PC-3 (cell line): Measurements from ENCODE around the gene FERMT3. TPM values are rescaled to one million over a fixed set of nuclear protein-coding genes. Genes with fewer than 3 reads are reported as not detected.

Experiments
- ATAC-seq: fragments of 200-7000 bp; cut with Tn5 transposase; 2 replicates; pipeline ENCODE4 v1.9.1; 2020; ENCODE audit warnings: mild to moderate bottlenecking, moderate library complexity
- BruUV-seq: library from RNA; stranded (reverse); fragments of 400-500 nt; replicated peaks from 2 replicates; lab custom pipeline; 2021; lab: Mats Ljungman, UMichigan
- CTCF ChIA-PET: fragments of 300-600 bp; sonication (Branson Sonifier 250); formaldehyde crosslinking; loops from one replicate; lab custom pipeline; 2022; ENCODE audit warnings: antibody characterized with exemption; lab: Charles Lee
- POLR2A ChIA-PET: fragments of 300-600 bp; sonication (Branson Sonifier 250); formaldehyde crosslinking; loops from one replicate; lab custom pipeline; 2022; ENCODE audit warnings: antibody characterized with exemption; ENCODE audit not compliant: unreplicated experiment; lab: Charles Lee
- DNase-seq: peaks from one replicate; pipeline ENCODE4 v3.0.0-alpha.2; 2015
- H2AFZ ChIP-seq: fragments of 300-600 bp; sonication (generic); 2 replicates; pipeline ENCODE4 v1.6.0; 2016; ENCODE audit warnings: antibody characterized with exemption, low read length
- H3F3A ChIP-seq: fragments of 300-600 bp; sonication (generic); one replicate; pipeline ENCODE4 v1.6.0; 2017; ENCODE audit warnings: antibody characterized with exemption, low read length, control low read depth, mild to moderate bottlenecking; ENCODE audit not compliant: unreplicated experiment
- H3K27ac ChIP-seq: fragments of 300-600 bp; sonication (generic); 2 replicates; pipeline ENCODE4 v1.5.1; 2016; ENCODE audit warnings: mild to moderate bottlenecking, low read length
- H3K27me3 ChIP-seq: fragments of 300-600 bp; sonication (generic); 2 replicates; pipeline ENCODE4 v1.6.1; 2016; ENCODE audit warnings: low read length, mixed read lengths
- H3K36me3 ChIP-seq: fragments of 300-600 bp; sonication (generic); 2 replicates; pipeline ENCODE4 v1.6.1; 2016; ENCODE audit warnings: low read depth, mixed run types, low read length, mixed read lengths
- H3K4me1 ChIP-seq: fragments of 300-600 bp; sonication (generic); 2 replicates; pipeline ENCODE4 v1.5.1; 2016; ENCODE audit warnings: low read length; ENCODE audit not compliant: insufficient read depth
- H3K4me2 ChIP-seq: fragments of 300-600 bp; sonication (generic); 2 replicates; pipeline ENCODE4 v1.6.0; 2016; ENCODE audit warnings: low read length
- H3K4me3 ChIP-seq: fragments of 300-600 bp; sonication (generic); 2 replicates; pipeline ENCODE4 v1.5.1; 2016; ENCODE audit warnings: mild to moderate bottlenecking, low read length, mixed read lengths
- H3K79me2 ChIP-seq: fragments of 300-600 bp; sonication (generic); 2 replicates; pipeline ENCODE4 v1.6.1; 2017; ENCODE audit warnings: low read length, mixed read lengths
- H3K9ac ChIP-seq: fragments of 300-600 bp; sonication (generic); 2 replicates; pipeline ENCODE4 v1.6.0; 2016; ENCODE audit warnings: mild to moderate bottlenecking, low read length
- H3K9me2 ChIP-seq: fragments of 300-600 bp; sonication (generic); replicated peaks from 2 replicates; pipeline ENCODE4 v1.6.1; 2016; ENCODE audit warnings: mixed run types, low read length, mixed read lengths
- H3K9me3 ChIP-seq: fragments of 300-600 bp; sonication (generic); 2 replicates; pipeline ENCODE4 v1.6.1; 2016; ENCODE audit warnings: low read length, mixed read lengths
- H4K20me1 ChIP-seq: fragments of 300-600 bp; sonication (generic); 2 replicates; pipeline ENCODE4 v1.6.1; 2016; ENCODE audit warnings: low read length, mixed read lengths
- EZH2 ChIP-seq: fragments of 300-600 bp; sonication (generic); IDR thresholded peaks from one replicate; pipeline ENCODE4 v1.6.1; 2017; ENCODE audit warnings: antibody characterized with exemption, mild to moderate bottlenecking, low read length; ENCODE audit not compliant: unreplicated experiment
- EZH2phosphoT487 ChIP-seq: fragments of 300-600 bp; sonication (generic); IDR thresholded peaks from 2 replicates; pipeline ENCODE4 v1.6.1; 2018; ENCODE audit warnings: mild to moderate bottlenecking, antibody characterized with exemption, low read length, borderline replicate concordance
- intact Hi-C: fragments of 100-400 bp; cut with micrococcal nuclease; formaldehyde crosslinking; loops from 2 replicates; pipeline ENCODE4 v1.9.0; 2023
- total RNA-seq: library from RNA; depleted of rRNA; stranded (reverse); fragments of >200 nt; gene quantifications from 2 replicates; pipeline ENCODE4 v1.2.3, GENCODE V29; 2014
- TF ChIP-seq, protein P1 (sequence below): fragments of 300-600 bp; sonication (generic); conservative IDR thresholded peaks from 2 replicates; pipeline ENCODE4 v1.5.1; 2017; ENCODE audit warnings: antibody characterized with exemption, low read depth, mild to moderate bottlenecking, low read length

The FERMT3 gene
- total RNA-seq, 1 experiment from 2014 or later, result 2.4 TPM

GRCh38 chr11:64230171-64230984 lies 23.9 kb downstream of the FERMT3 start, which contains the start of gene DNAJC4:
Gene DNAJC4, plus strand, starts transcription at chr11:64230548. Its CDS starts 307 bp downstream, at chr11:64230855.
- Histone ChIP-seq H4K20me1 (no peaks in the 10 kb centered on the region), H3K4me3 (peak within 1 kb of the TSS; percentile 88), H3K27ac (no peak within 1 kb of the TSS; the same call in 1 of the 2 replicates), H3K4me2 (peak within 1 kb of the TSS; percentile 85), H2AFZ (peak within 1 kb of the TSS; percentile 84), H3K9ac (peak within 1 kb of the TSS; percentile 71), H3K9me3 (no peaks in the 10 kb centered on the region), H3F3A (no peaks in the 10 kb centered on the region), H3K79me2 (peaks cover 27% of the 10 kb centered on the region), H3K27me3 (no peaks in the 10 kb centered on the region), H3K36me3 (no peaks in the 10 kb centered on the region), H3K4me1 (peaks cover 38% of the 10 kb centered on the region), H3K9me2 (no peaks in the 10 kb centered on the region)
- ATAC-seq (peak; percentile 29), DNase-seq (peak; percentile 97)
- BruUV-seq, result no TSS peak
- ChIA-PET POLR2A (no interaction called here), CTCF (interaction anchor here (0.6 to 1.4 kb wide), 2 partner anchors 26 to 126 kb away, joined by 3 to 15 read pairs; no protein-coding TSS in a partner anchor)
- TF ChIP-seq EZH2phosphoT487, result no peak
- intact Hi-C loops, result loop anchor here (5.0 kb wide), 1 partner anchor 43 kb away; the partner anchor contains the start of gene STIP1

GRCh38 chr11:64230985-64231365 lies 24.5 kb downstream of the FERMT3 start:
- TF ChIP-seq, protein P1, sequence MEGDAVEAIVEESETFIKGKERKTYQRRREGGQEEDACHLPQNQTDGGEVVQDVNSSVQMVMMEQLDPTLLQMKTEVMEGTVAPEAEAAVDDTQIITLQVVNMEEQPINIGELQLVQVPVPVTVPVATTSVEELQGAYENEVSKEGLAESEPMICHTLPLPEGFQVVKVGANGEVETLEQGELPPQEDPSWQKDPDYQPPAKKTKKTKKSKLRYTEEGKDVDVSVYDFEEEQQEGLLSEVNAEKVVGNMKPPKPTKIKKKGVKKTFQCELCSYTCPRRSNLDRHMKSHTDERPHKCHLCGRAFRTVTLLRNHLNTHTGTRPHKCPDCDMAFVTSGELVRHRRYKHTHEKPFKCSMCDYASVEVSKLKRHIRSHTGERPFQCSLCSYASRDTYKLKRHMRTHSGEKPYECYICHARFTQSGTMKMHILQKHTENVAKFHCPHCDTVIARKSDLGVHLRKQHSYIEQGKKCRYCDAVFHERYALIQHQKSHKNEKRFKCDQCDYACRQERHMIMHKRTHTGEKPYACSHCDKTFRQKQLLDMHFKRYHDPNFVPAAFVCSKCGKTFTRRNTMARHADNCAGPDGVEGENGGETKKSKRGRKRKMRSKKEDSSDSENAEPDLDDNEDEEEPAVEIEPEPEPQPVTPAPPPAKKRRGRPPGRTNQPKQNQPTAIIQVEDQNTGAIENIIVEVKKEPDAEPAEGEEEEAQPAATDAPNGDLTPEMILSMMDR, result no peak
- no peak for TF ChIP-seq EZH2
- TF ChIP-seq EZH2phosphoT487, result no peak
- intact Hi-C loops, result loop anchor here (5.0 kb wide), 1 partner anchor 44 kb away; the partner anchor contains the start of gene STIP1
- peak overlapping the region; percentile 85 for H3K4me2 ChIP-seq
- H3F3A ChIP-seq, result no peaks in the 10 kb centered on the region
- no peaks in the 10 kb centered on the region for H3K9me2 ChIP-seq
- H2AFZ ChIP-seq, result peak overlapping the region; percentile 84
- no peaks in the 10 kb centered on the region for H3K9me3 ChIP-seq
- H3K4me1 ChIP-seq, result peaks cover 39% of the 10 kb centered on the region
- no peak for DNase-seq
- H3K27ac ChIP-seq, result no peak overlapping the region; the same call in 1 of the 2 replicates
- CTCF ChIA-PET, result no interaction called here
- peak overlapping the region; percentile 88 for H3K4me3 ChIP-seq
- POLR2A ChIA-PET, result no interaction called here
- BruUV-seq, result no TSS peak
- ATAC-seq, result no peak
- peaks cover 27% of the 10 kb centered on the region for H3K79me2 ChIP-seq
- peak overlapping the region; percentile 71 for H3K9ac ChIP-seq
- no peaks in the 10 kb centered on the region for H3K36me3 ChIP-seq
- H4K20me1 ChIP-seq, result no peaks in the 10 kb centered on the region
- H3K27me3 ChIP-seq, result no peaks in the 10 kb centered on the region

GRCh38 chr11:64231546-64231945 lies 25.0 kb downstream of the FERMT3 start:
- POLR2A ChIA-PET, result no interaction called here
- BruUV-seq, result no TSS peak
- intact Hi-C loops, result loop anchor here (5.0 kb wide), 1 partner anchor 44 kb away; the partner anchor contains the start of gene STIP1

More at GRCh38 chr11:64231546-64231945, 25.0 kb downstream of the FERMT3 start:
- TF ChIP-seq, protein P1, result no peak
- TF ChIP-seq EZH2phosphoT487 (no peak), EZH2 (no peak)
- no peaks in the 10 kb centered on the region for H4K20me1 ChIP-seq
- H3K27me3 ChIP-seq, result no peaks in the 10 kb centered on the region
- ATAC-seq (no peak), DNase-seq (no peak)
- no peaks in the 10 kb centered on the region for H3K9me3 ChIP-seq
- H3K9ac ChIP-seq, result no peak overlapping the region
- H2AFZ ChIP-seq, result no peak overlapping the region
- no peak overlapping the region for H3K4me3 ChIP-seq
- H3K79me2 ChIP-seq, result peaks cover 23% of the 10 kb centered on the region
- H3K4me1 ChIP-seq, result peaks cover 39% of the 10 kb centered on the region
- no peak overlapping the region for H3K27ac ChIP-seq
- no peak overlapping the region for H3K4me2 ChIP-seq
- no peaks in the 10 kb centered on the region for H3K36me3 ChIP-seq
- no peaks in the 10 kb centered on the region for H3F3A ChIP-seq
- CTCF ChIA-PET, result no interaction called here
- H3K9me2 ChIP-seq, result no peaks in the 10 kb centered on the region
